Transverse colon (tissue), 4 donors: ENCODE data around the gene RGCC. TPM values are rescaled to one million over a fixed set of nuclear protein-coding genes. Genes with fewer than 3 reads are reported as not detected.

Source experiments
- DNase-seq: peaks from one replicate; pipeline ENCODE4 v3.0.0-alpha.2; 2019
- H3K27ac ChIP-seq, 4 donors: fragments of 200-600 bp; sonication (generic); 2 replicates each; pipeline ENCODE4 v1.5.1; 2016 to 2018; ENCODE audit warnings: inconsistent platforms in 4 of 4
- H3K27me3 ChIP-seq: fragments of 200-600 bp; sonication (generic); 2 replicates; pipeline ENCODE4 v1.5.1; 2017; ENCODE audit warnings: inconsistent platforms
- H3K36me3 ChIP-seq, 4 donors: fragments of 200-600 bp; sonication (generic); 2 replicates each; pipeline ENCODE4 v1.5.1; 2017 to 2019; ENCODE audit warnings: inconsistent platforms in 4 of 4
- H3K4me1 ChIP-seq, 4 donors: fragments of 200-600 bp; sonication (generic); 2 replicates each; pipeline ENCODE4 v1.5.1; 2017 to 2020; ENCODE audit warnings: inconsistent platforms in 4 of 4
- H3K4me3 ChIP-seq, 4 donors: fragments of 200-600 bp; sonication (generic); 1 replicate in 1 of 4; 2 replicates in 3 of 4; pipeline versions ENCODE4 v1.5.1 to v1.6.1; 2017 to 2019; ENCODE audit warnings: inconsistent platforms in 4 of 4
- H3K9me3 ChIP-seq, 2 donors: fragments of 200-600 bp; sonication (generic); 2 replicates each; pipeline ENCODE4 v1.5.1; 2017 to 2019; ENCODE audit warnings: inconsistent platforms in 2 of 2
- CTCF ChIP-seq, 5 experiments: fragments of 200-600 bp in 3 of 5; fragments of 450-650 bp in 2 of 5; sonication (generic) in 3 of 5; IDR thresholded peaks; 1 replicate in 2 of 5; 2 replicates in 3 of 5; pipeline ENCODE4 v1.5.1; 2016 to 2017; ENCODE audit warnings: antibody characterized with exemption in 5 of 5, inconsistent platforms in 3 of 5, mild to moderate bottlenecking in 2 of 5, moderate library complexity in 1 of 5
- EP300 ChIP-seq: sonication (generic); formaldehyde crosslinking; IDR thresholded peaks from one replicate; pipeline ENCODE4 v1.6.1; 2017; ENCODE audit warnings: antibody characterized with exemption, low read depth
- POLR2A ChIP-seq: fragments of 450-650 bp; IDR thresholded peaks from one replicate; pipeline ENCODE4 v1.6.1; 2016; ENCODE audit warnings: antibody characterized with exemption, mild to moderate bottlenecking, moderate library complexity
- POLR2AphosphoS5 ChIP-seq, 3 donors: sonication (generic); formaldehyde crosslinking; IDR thresholded peaks; one replicate each; pipeline ENCODE4 v1.6.1; 2016; ENCODE audit warnings: antibody characterized with exemption in 3 of 3
- WGBS, 2 donors: methylation state at CpG; one replicate each; pipeline ENCODE4 v1.1.5; 2018; ENCODE audit warnings: low coverage in 1 of 2; 5-methylcytosine and 5-hydroxymethylcytosine counted together
- in situ Hi-C, 4 donors: fragments of 200-750 bp; cut with MboI; loops; one replicate each; pipeline versions ENCODE4 v1.15.0 to v1.15.1; 2017; ENCODE audit warnings: low sequenced_read_pairs in 3 of 4, low pct_ligation_motif_present in 1 of 4, low pct_unique_long_range_greater_than_20kb in 1 of 4
- intact Hi-C: fragments of 100-400 bp; cut with DNase I; formaldehyde crosslinking; loops from one replicate; pipeline ENCODE4 v1.15.1; 2023; ENCODE audit warnings: low total_unique reads
- total RNA-seq, 4 donors: library from RNA; depleted of rRNA; stranded (reverse); fragments of >200 nt; gene quantifications; one replicate each; pipeline ENCODE4 v1.1.0, GENCODE V29; 2016

The RGCC gene
- total RNA-seq, 4 donors from 2014 or later: 5.6 to 54.1 (median 35.6) TPM

GRCh38 chr13:41506312-41506711, 49.0 kb downstream of the RGCC start:
- H3K36me3 ChIP-seq: no peaks in the 10 kb centered on the region
- H3K4me3 ChIP-seq: no peak overlapping the region
- DNase-seq: no peak
- H3K27me3 ChIP-seq: no peaks in the 10 kb centered on the region
- TF ChIP-seq EP300 (no peak), POLR2AphosphoS5 (IDR thresholded peaks at IDR 0.05) (no peak), POLR2A (no peak), CTCF (IDR thresholded peaks at IDR 0.05) (no peak)
- H3K4me1 ChIP-seq: no peaks in the 10 kb centered on the region
- 94 to 100% methylated on average over 1 of the region's 1 CpG for WGBS, 2 donors
- H3K9me3 ChIP-seq: no peaks in the 10 kb centered on the region
- no peak overlapping the region for H3K27ac ChIP-seq
- intact Hi-C loops (no loop called here), in situ Hi-C loops (no loop called here)

DNA sequence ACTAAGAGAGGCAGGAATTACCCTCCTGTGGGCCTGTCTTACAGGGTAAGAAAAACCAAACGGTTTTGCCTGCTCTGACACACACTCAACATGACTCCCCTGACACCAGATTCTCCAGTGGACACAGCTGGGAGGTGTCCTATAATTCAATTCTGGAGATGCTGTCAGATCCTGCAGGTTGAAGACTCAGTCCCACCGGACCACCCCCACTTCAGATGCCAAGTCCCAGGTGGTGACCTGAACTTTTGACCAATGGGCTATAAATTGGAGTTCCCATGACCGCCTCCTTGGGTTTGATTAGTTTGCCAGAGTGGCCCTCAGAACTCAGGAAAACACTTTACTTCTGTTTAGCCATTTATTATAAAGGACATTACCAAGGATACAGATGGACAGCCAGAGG, 52.6 kb downstream of the RGCC start:
- Histone ChIP-seq H3K4me3 (no peak overlapping the region), H3K27ac (no peak overlapping the region), H3K27me3 (no peaks in the 10 kb centered on the region), H3K4me1 (no peaks in the 10 kb centered on the region), H3K36me3 (no peaks in the 10 kb centered on the region), H3K9me3 (no peaks in the 10 kb centered on the region)
- DNase-seq: no peak
- in situ Hi-C loops: no loop called here
- intact Hi-C loops: no loop called here
- no peak for TF ChIP-seq CTCF (IDR thresholded peaks at IDR 0.05)
- TF ChIP-seq EP300: no peak
- no peak for TF ChIP-seq POLR2AphosphoS5 (IDR thresholded peaks at IDR 0.05)
- TF ChIP-seq POLR2A: no peak
- WGBS, 2 donors: 38 to 78% methylated on average over 1 to 3 of the region's 3 CpGs

DNA sequence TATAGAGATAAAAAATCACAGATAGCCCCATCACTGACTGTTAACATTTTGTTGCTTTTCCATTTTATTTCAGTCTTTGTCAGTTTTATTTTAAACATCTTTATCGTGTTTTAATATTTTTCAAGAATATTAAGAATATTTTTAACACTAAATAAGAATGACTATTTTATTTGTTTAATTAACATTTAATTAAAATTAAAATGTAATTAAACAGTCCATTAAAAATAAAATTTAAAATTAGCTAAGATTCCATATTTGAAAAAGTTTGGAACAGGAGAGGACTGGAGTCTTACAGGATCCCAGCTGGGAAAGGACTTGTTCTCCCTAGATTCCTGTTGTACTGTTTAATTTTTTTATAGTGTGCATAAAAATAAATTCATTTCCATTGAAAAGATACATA, 54.5 kb downstream of the RGCC start:
- TF ChIP-seq POLR2AphosphoS5 (IDR thresholded peaks at IDR 0.05) (no peak), POLR2A (no peak), CTCF (IDR thresholded peaks at IDR 0.05) (no peak), EP300 (no peak)
- 88 to 98% methylated on average over 1 of the region's 1 CpG for WGBS, 2 donors
- in situ Hi-C loops: no loop called here

DNA sequence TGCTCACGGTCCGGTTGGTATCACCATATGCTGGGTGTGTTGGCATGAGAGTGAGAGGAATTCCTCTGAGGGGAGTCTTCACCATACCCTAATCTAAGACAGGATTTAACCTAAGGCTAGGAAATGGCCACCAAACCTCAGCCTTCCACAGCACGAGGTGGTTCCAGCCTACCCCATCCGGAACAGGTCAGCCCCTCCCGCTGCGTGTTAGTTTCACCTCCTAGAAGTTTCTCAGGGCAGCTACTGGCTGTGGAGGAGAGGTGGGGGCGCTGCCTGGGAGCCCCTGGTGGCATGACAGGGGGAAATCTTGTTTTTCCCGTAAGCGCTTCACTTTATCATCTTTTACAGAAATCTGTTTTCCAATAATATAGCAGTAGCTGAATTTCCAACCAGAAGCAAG, 55.1 kb downstream of the RGCC start:
- Histone ChIP-seq H3K36me3 (no peaks in the 10 kb centered on the region), H3K4me3 (no peak overlapping the region), H3K27ac (no peak overlapping the region), H3K27me3 (no peaks in the 10 kb centered on the region), H3K4me1 (no peaks in the 10 kb centered on the region), H3K9me3 (no peaks in the 10 kb centered on the region)
- no peak for TF ChIP-seq POLR2AphosphoS5 (IDR thresholded peaks at IDR 0.05)
- no peak for TF ChIP-seq POLR2A
- no peak for TF ChIP-seq EP300
- TF ChIP-seq CTCF (IDR thresholded peaks at IDR 0.05): no peak
- no peak for DNase-seq
- intact Hi-C loops: no loop called here
- WGBS, 2 donors: 93 to 100% methylated on average over 3 to 9 of the region's 9 CpGs
- in situ Hi-C loops: no loop called here

More for the DNA sequence above, 54.5 kb downstream of the RGCC start:
- no peaks in the 10 kb centered on the region for H3K4me1 ChIP-seq
- no peaks in the 10 kb centered on the region for H3K27me3 ChIP-seq
- intact Hi-C loops: no loop called here
- H3K36me3 ChIP-seq: no peaks in the 10 kb centered on the region
- H3K9me3 ChIP-seq: no peaks in the 10 kb centered on the region
- no peak for DNase-seq
- H3K27ac ChIP-seq: no peak overlapping the region
- H3K4me3 ChIP-seq: no peak overlapping the region
